ENCODE results near the gene PODXL2.

PODXL2 gene

GRCh38 chr3:127665586-127665985 is 36.6 kb downstream of the PODXL2 start:
- H3K4me3 ChIP-seq (ENCODE audit: low read depth, low read length) = no peak overlapping the region
- TF ChIP-seq, protein P1, sequence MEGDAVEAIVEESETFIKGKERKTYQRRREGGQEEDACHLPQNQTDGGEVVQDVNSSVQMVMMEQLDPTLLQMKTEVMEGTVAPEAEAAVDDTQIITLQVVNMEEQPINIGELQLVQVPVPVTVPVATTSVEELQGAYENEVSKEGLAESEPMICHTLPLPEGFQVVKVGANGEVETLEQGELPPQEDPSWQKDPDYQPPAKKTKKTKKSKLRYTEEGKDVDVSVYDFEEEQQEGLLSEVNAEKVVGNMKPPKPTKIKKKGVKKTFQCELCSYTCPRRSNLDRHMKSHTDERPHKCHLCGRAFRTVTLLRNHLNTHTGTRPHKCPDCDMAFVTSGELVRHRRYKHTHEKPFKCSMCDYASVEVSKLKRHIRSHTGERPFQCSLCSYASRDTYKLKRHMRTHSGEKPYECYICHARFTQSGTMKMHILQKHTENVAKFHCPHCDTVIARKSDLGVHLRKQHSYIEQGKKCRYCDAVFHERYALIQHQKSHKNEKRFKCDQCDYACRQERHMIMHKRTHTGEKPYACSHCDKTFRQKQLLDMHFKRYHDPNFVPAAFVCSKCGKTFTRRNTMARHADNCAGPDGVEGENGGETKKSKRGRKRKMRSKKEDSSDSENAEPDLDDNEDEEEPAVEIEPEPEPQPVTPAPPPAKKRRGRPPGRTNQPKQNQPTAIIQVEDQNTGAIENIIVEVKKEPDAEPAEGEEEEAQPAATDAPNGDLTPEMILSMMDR (IDR thresholded peaks at IDR 0.05; ENCODE audit: insufficient read depth, low read depth, low read length, missing control alignments) = no peak
- no peak for DNase-seq (ENCODE audit: low read depth)

DNA sequence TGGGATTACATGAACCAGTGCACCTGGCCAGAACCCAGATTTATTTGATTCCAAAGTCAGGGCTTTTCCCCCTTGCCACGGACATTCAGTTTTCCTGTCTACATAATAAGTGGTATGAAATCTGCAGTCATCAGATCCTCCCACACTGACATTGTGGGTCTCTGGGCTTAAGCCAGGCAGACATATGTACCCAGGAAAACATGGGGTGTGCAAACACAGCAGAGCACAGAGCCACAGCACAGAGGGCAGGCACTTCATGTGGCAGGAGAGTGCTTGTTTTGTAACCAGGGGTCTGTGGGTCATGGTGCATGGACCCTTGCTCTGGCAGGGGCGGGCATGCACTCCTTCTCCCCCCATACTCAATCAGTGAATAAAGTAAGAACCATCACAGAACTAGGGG is 37.7 kb downstream of the PODXL2 start:
- no peak for DNase-seq (ENCODE audit: low read depth)
- TF ChIP-seq, protein P1 (IDR thresholded peaks at IDR 0.05; ENCODE audit: insufficient read depth, low read depth, low read length, missing control alignments) = no peak
- H3K4me3 ChIP-seq (ENCODE audit: low read depth, low read length) = no peak overlapping the region

- DNase-seq (ENCODE audit: low read depth) = no peak
- TF ChIP-seq, protein P1 (IDR thresholded peaks at IDR 0.05; ENCODE audit: insufficient read depth, low read depth, low read length, missing control alignments) = no peak
- no peak overlapping the region for H3K4me3 ChIP-seq (ENCODE audit: low read depth, low read length)
Measured at GRCh38 chr3:127667119-127667681, 38.2 kb downstream of the PODXL2 start.

GRCh38 chr3:127668906-127669305 is 39.9 kb downstream of the PODXL2 start:
- TF ChIP-seq, protein P1 (IDR thresholded peaks at IDR 0.05; ENCODE audit: insufficient read depth, low read depth, low read length, missing control alignments) = no peak
- no peak for DNase-seq (ENCODE audit: low read depth)
- H3K4me3 ChIP-seq (ENCODE audit: low read depth, low read length) = no peak overlapping the region

GRCh38 chr3:127669541-127670228 is 40.7 kb downstream of the PODXL2 start:
- DNase-seq (ENCODE audit: low read depth) = no peak
- H3K4me3 ChIP-seq (ENCODE audit: low read depth, low read length) = no peak overlapping the region
- TF ChIP-seq, protein P1 (IDR thresholded peaks at IDR 0.05; ENCODE audit: insufficient read depth, low read depth, low read length, missing control alignments) = no peak

DNA sequence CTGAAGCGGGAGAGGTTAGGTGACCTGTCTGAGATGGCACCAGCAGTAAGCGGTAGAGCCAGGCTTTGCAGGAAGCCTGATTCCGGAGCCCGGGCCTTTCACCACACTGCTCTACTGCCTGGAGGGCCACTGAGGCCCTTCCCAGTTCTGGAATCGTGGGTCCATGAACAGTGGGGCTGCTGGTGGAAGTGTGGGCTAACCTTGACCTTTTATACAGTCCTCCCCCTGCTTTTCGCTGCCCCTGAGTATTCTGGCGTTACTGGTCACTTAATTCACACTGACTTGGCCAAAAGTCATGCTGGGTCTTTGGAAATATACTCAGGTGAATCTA is 41.2 kb downstream of the PODXL2 start:
- H3K4me3 ChIP-seq (ENCODE audit: low read depth, low read length) = no peak overlapping the region
- DNase-seq (ENCODE audit: low read depth) = no peak
- TF ChIP-seq, protein P1 (IDR thresholded peaks at IDR 0.05; ENCODE audit: insufficient read depth, low read depth, low read length, missing control alignments) = no peak
